Naive thymus-derived CD8-positive, alpha-beta T cell (primary cell): Measurements from ENCODE around the gene HPS4. TPM values are rescaled to one million over a fixed set of nuclear protein-coding genes. Genes with fewer than 3 reads are reported as not detected.
A peak's percentile ranks its signal among the peaks of the same experiment; 100 is the strongest.

Experiments
- ATAC-seq, 2 donors: fragments of 150-1000 bp; cut with Tn5 transposase in 1 of 2; sonication (Bioruptor Pico), chemical (Tn5 transposase) in 1 of 2; 1 replicate in 1 of 2; 2 replicates in 1 of 2; pipeline ENCODE4 v1.10.0; 2021; ENCODE audit warnings: mild to moderate bottlenecking in 2 of 2, moderate library complexity in 2 of 2
- POLR2A ChIA-PET: fragments of 350-600 bp; sonication (Branson Sonifier 250); formaldehyde crosslinking; loops from one replicate; lab custom pipeline; 2021; ENCODE audit warnings: antibody characterized with exemption; lab: Charles Lee
- DNase-seq, 10 donors: peaks; one replicate each; pipeline versions ENCODE4 v3.0.0 to v3.0.0-alpha.2; 2020 to 2022
- H3K27ac Mint-ChIP-seq, 10 donors: one replicate each; pipeline ENCODE4 v1.8.0; 2020 to 2022; ENCODE audit warnings: mild to moderate bottlenecking in 10 of 10, mixed read lengths in 10 of 10, moderate library complexity in 4 of 10, inconsistent platforms in 1 of 10
- H3K27me3 Mint-ChIP-seq, 5 donors: one replicate each; pipeline ENCODE4 v1.8.0; 2021 to 2022; ENCODE audit warnings: mixed read lengths in 5 of 5
- H3K36me3 Mint-ChIP-seq, 3 donors: one replicate each; pipeline ENCODE4 v1.8.0; 2020 to 2022; ENCODE audit warnings: mixed read lengths in 3 of 3, mild to moderate bottlenecking in 2 of 3, inconsistent platforms in 1 of 3
- H3K4me1 Mint-ChIP-seq, 4 donors: one replicate each; pipeline ENCODE4 v1.8.0; 2021 to 2022; ENCODE audit warnings: mixed read lengths in 4 of 4
- H3K4me3 Mint-ChIP-seq, 10 donors: one replicate each; pipeline ENCODE4 v1.8.0; 2020 to 2022; ENCODE audit warnings: mild to moderate bottlenecking in 10 of 10, mixed read lengths in 10 of 10, moderate library complexity in 6 of 10, inconsistent platforms in 1 of 10
- H3K9me3 Mint-ChIP-seq, 9 donors: one replicate each; pipeline ENCODE4 v1.8.0; 2020 to 2022; ENCODE audit warnings: mixed read lengths in 9 of 9, mild to moderate bottlenecking in 3 of 9, inconsistent platforms in 1 of 9, moderate library complexity in 1 of 9
- polyA plus RNA-seq, 3 donors: library from polyadenylated mRNA; unstranded; fragments of 300-500 nt; fragmentation: Illumina TruSeq; gene quantifications; one replicate each; pipeline ENCODE4 v1.2.3, GENCODE V29; 2021
- total RNA-seq, 8 experiments: library from RNA in 2 of 8; stranded (reverse) in 2 of 8; gene quantifications; one replicate each; pipeline ENCODE4 v1.2.3 and lab custom pipeline; 2021 to 2026

Gene HPS4
- total and polyA plus RNA-seq, 5 experiments from 2014 or later: 10.5 to 64.3 (median 18.4) TPM

DNA sequence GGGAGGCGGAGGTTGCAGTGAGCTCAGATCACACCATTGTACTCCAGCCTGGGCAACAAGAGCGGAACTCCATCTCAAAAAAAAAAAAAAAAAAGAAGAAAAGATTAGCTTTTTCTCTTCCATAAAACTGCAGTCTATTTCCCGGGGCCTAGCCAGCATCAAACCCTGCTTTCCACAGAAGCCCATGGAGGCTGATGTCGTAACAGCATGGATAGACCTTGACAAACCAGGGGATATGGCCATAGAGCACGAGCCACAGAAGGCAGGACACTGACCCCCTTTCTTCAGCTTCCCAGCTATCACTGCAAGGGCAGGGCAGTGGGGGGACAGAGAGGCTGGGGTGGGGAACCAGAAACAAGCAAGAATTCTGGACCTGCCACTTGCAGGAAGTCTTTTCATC lies 21.5 kb downstream of the HPS4 start:
- ATAC-seq (no peak), DNase-seq (no peak)
- peaks cover 0 to 18% (median under 1%) of the 10 kb centered on the region in 4 donors for H3K4me1 Mint-ChIP-seq
- POLR2A ChIA-PET: no interaction called here
- H3K36me3 Mint-ChIP-seq: peaks cover 0 to 78% (median 19%) of the 10 kb centered on the region in 3 donors
- no peak overlapping the region for H3K4me3 Mint-ChIP-seq
- H3K27ac Mint-ChIP-seq: no peak overlapping the region
- no peaks in the 10 kb centered on the region for H3K27me3 Mint-ChIP-seq
- H3K9me3 Mint-ChIP-seq: no peaks in the 10 kb centered on the region

DNA sequence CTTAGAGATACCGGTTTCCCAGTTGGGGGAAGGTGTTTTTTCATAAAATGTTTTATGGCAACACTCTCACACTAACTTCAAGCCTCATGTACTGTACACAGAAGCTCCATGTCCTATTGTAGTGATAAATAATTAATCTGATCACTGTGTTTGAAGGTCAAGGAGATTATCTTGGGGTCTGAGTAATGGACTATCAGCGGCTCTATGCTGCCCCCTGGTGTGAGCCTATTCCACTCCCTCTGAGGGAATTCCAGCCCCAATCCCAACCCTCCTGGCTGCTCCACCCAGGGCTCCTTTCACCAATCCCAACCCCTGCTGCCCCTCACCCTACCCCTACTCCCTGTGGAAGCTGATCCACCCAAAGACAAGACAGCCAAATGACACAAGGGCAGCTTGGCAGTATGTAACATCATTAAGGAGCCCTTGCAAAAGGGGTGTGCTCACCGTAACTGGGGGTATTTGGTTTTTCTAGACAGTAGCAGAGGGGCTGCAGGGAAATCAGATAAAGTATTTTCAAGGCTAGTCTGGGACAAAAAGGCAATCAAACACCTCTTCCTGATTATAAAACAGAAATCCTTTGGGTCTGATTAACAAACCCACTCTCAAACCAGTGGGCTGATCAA lies 22.3 kb downstream of the HPS4 start:
- Mint-ChIP-seq H3K27me3 (no peaks in the 10 kb centered on the region), H3K4me3 (no peak overlapping the region), H3K4me1 (peaks cover 0 to 18% (median under 1%) of the 10 kb centered on the region in 4 donors), H3K27ac (peak overlapping the region in 2 of 10 donors; percentile 29 to 34), H3K9me3 (no peaks in the 10 kb centered on the region), H3K36me3 (peaks cover 0 to 72% (median 19%) of the 10 kb centered on the region in 3 donors)
- peak in 6 of 10 donors; percentile 4 to 29 (median 26) for DNase-seq
- POLR2A ChIA-PET: interaction anchor here (1.1 kb wide), 1 partner anchor 13 kb away, joined by 3 read pairs; no protein-coding TSS in a partner anchor
- no peak for ATAC-seq

DNA sequence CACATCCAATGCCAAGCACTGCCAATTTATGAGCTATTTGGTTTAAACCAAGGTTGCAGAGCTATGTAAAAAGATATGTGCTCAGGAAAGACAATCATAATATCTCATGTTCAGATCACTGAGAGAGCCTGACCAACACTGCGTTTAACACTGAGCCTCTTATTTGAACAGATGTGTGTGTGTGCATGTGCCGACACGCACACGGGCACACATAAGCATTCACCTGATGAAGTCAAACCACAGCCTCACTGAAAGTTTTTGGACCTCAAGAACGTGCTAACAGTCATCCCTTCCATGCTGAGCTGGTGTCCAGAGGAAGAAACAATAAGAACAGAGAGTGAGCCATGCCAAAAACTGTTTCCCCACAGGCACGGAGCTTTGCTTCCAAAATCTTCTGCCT lies 23.4 kb downstream of the HPS4 start:
- Mint-ChIP-seq H3K27ac (peak overlapping the region in 1 of 10 donors; percentile 33), H3K36me3 (peaks cover 0 to 70% (median 17%) of the 10 kb centered on the region in 3 donors), H3K4me1 (peaks cover 0 to 18% (median under 1%) of the 10 kb centered on the region in 4 donors), H3K27me3 (no peaks in the 10 kb centered on the region), H3K4me3 (no peak overlapping the region), H3K9me3 (no peaks in the 10 kb centered on the region)
- ATAC-seq (no peak), DNase-seq (no peak)
- POLR2A ChIA-PET: interaction anchor here (1.1 kb wide), 1 partner anchor 12 kb away, joined by 3 read pairs; no protein-coding TSS in a partner anchor

DNA sequence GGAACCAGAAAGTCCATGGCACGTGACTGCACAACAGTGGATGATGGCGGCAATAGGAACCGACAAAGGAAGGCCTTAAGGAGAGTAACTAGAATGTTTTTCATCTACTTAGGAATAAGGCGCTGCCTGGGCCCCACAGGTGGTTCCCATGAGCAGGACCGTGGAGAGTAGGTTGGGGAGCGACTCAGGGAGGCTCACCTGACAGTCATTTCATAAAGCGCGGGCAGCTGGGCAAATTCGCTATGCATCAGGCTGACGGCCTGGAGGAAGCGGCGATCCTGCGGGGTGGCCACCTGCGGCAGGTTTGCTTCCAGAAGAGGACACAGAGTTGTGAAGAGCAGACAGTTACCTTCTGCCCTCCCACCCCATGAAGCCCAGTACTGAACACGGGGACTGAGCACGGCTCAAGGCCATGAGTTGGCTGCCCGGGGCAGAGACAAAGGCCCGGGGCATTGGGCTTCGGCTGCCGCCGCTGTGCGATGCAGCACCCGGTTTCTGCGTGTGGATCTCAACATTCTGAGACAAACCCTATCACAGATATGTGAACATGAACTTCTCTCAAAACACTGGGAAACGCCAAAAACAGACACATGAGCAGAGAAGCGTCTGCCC lies 25.8 kb downstream of the HPS4 start:
- H3K27me3 Mint-ChIP-seq: no peaks in the 10 kb centered on the region
- POLR2A ChIA-PET: no interaction called here
- no peaks in the 10 kb centered on the region for H3K9me3 Mint-ChIP-seq
- peaks cover 0 to 68% (median 16%) of the 10 kb centered on the region in 3 donors for H3K36me3 Mint-ChIP-seq
- no peak overlapping the region for H3K4me3 Mint-ChIP-seq
- peaks cover 0 to 15% (median under 1%) of the 10 kb centered on the region in 4 donors for H3K4me1 Mint-ChIP-seq
- H3K27ac Mint-ChIP-seq: peak overlapping the region in 3 of 10 donors; percentile 7 to 29 (median 28)
- ATAC-seq (no peak), DNase-seq (no peak)

DNA sequence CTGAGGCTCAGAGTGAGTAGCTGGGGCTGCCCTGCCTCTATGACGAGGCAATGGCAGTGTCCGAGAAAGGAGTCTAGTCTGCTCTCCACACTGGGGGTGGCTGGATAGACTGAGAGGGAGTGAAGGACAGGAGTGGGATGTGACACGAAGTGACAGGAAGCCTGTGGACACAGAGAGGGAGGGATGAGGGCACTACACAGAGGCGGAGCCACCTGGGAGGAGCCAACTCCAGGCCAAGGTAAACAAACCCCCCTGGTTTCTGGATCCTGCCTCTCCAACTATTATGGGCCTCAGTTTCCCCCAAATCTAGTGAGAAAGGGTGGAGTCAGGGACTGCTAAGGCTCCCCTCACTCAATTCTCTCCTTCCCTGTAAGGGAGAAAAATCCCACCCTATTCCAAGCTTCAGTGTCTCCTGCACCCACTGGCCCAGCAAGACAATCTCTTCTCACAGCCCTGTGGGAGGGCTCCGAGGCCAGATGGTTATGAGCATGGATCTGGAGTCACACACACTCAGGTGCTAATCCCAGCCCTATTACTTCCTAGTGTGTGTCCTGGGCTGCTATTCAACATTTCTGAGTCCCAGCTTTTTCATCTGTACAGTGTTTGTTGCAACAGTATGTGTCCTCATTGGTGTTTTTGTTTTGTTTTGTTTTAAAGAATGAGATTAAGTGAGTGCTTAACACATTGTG lies 29.6 kb downstream of the HPS4 start:
- no peak overlapping the region for H3K4me3 Mint-ChIP-seq
- H3K9me3 Mint-ChIP-seq: no peaks in the 10 kb centered on the region
- H3K27ac Mint-ChIP-seq: peak overlapping the region in 2 of 10 donors; percentile 7 to 24
- POLR2A ChIA-PET: interaction anchor here (0.5 kb wide), 1 partner anchor 47 kb away, joined by 4 read pairs; no protein-coding TSS in a partner anchor
- peaks cover 0 to 67% (median 25%) of the 10 kb centered on the region in 3 donors for H3K36me3 Mint-ChIP-seq
- no peaks in the 10 kb centered on the region for H3K4me1 Mint-ChIP-seq
- ATAC-seq (no peak), DNase-seq (no peak)
- H3K27me3 Mint-ChIP-seq: no peaks in the 10 kb centered on the region

GRCh38 chr22:26453216-26453615 lies 30.4 kb downstream of the HPS4 start:
- no peak for ATAC-seq
- no peaks in the 10 kb centered on the region for H3K9me3 Mint-ChIP-seq

GRCh38 chr22:26452236-26453016 lies 31.2 kb downstream of the HPS4 start:
- no peaks in the 10 kb centered on the region for H3K27me3 Mint-ChIP-seq
- POLR2A ChIA-PET: no interaction called here
- peaks cover 0 to 52% (median 19%) of the 10 kb centered on the region in 3 donors for H3K36me3 Mint-ChIP-seq
- ATAC-seq (no peak), DNase-seq (no peak)
- no peaks in the 10 kb centered on the region for H3K9me3 Mint-ChIP-seq
- no peaks in the 10 kb centered on the region for H3K4me1 Mint-ChIP-seq
- no peak overlapping the region for H3K4me3 Mint-ChIP-seq
- H3K27ac Mint-ChIP-seq: no peak overlapping the region

More at GRCh38 chr22:26453216-26453615, 30.4 kb downstream of the HPS4 start:
- Mint-ChIP-seq H3K36me3 (peaks cover 0 to 60% (median 22%) of the 10 kb centered on the region in 3 donors), H3K27ac (no peak overlapping the region), H3K4me1 (no peaks in the 10 kb centered on the region), H3K4me3 (no peak overlapping the region), H3K27me3 (no peaks in the 10 kb centered on the region)
- no peak for DNase-seq
- POLR2A ChIA-PET: interaction anchor here (0.5 kb wide), 1 partner anchor 48 kb away, joined by 4 read pairs; no protein-coding TSS in a partner anchor

DNA sequence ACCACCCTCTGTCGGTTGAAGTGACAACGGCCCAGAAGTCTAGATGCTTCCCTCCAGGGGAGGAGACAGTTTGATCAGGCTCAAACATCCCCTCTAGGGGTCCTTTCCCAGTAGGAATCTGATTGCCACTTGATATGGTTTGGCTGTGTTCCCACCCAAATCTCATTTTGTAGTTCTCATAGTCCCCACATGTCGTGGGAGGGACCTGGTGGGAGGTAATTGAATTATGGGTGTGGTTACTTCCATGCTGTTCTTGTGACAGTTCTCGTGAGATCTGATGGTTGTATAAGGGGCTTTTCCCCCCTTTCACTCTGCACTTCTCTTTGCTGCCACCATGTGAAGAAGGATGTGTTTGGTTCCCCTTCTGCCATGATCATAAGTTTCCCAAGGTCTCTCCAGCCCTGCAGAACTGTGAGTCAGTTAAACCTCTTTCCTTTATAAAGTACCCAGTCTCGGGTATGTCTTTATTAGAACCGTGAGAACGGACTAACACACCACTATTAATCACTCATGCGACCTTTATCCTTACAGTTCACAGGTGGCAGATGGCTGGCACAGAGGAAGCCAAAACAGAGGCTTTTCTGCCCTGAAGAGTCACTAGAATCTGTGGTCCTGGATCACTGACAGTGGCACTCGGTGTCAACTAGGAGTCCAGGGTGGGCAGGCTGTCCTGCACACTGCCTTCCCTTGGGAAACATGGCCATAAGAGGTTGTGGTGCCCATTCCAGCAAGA lies 33.0 kb downstream of the HPS4 start:
- POLR2A ChIA-PET: no interaction called here
- H3K27ac Mint-ChIP-seq: peak overlapping the region in 1 of 10 donors; percentile 43
- DNase-seq (no peak), ATAC-seq (no peak)
- H3K27me3 Mint-ChIP-seq: no peaks in the 10 kb centered on the region
- no peaks in the 10 kb centered on the region for H3K9me3 Mint-ChIP-seq
- peaks cover 0 to 41% (median 13%) of the 10 kb centered on the region in 3 donors for H3K36me3 Mint-ChIP-seq
- H3K4me1 Mint-ChIP-seq: peaks cover 0 to 1% (median 0%) of the 10 kb centered on the region in 4 donors
- H3K4me3 Mint-ChIP-seq: no peak overlapping the region

DNA sequence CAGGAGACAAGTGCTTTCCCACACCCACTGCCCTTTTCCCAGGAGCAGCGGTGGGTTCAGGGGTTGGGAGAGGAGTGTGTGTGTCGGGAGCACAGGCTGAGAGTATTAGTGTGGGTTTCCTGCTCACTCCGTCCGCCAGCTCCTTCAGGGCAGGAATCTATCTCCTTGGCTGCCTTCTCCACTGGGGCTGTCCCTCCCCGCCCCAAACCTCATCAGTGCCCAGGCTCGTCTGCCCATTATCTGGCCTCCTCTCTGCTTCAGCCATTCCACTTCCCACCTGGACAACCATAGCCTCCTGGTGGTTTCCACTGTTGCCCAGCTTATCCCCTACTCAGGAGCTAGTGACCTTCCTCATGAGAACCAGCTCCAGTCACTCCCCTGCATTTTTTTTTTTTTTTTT lies 34.6 kb downstream of the HPS4 start:
- ATAC-seq: no peak
- peak overlapping the region in 2 of 10 donors; percentile 16 to 69 for H3K27ac Mint-ChIP-seq
- H3K27me3 Mint-ChIP-seq: no peaks in the 10 kb centered on the region
- H3K9me3 Mint-ChIP-seq: no peaks in the 10 kb centered on the region
- no peak for DNase-seq
- H3K36me3 Mint-ChIP-seq: peaks cover 0 to 35% (median 9%) of the 10 kb centered on the region in 3 donors
- H3K4me1 Mint-ChIP-seq: peaks cover 0 to 1% (median 0%) of the 10 kb centered on the region in 4 donors
- no peak overlapping the region for H3K4me3 Mint-ChIP-seq
- POLR2A ChIA-PET: interaction anchor here (1.0 kb wide), 1 partner anchor 12 kb away, joined by 3 read pairs; no protein-coding TSS in a partner anchor

GRCh38 chr22:26448334-26448733 lies 35.2 kb downstream of the HPS4 start:
- no peaks in the 10 kb centered on the region for H3K9me3 Mint-ChIP-seq
- H3K27me3 Mint-ChIP-seq: no peaks in the 10 kb centered on the region
- no peak for DNase-seq
- peaks cover 0 to 1% (median 0%) of the 10 kb centered on the region in 4 donors for H3K4me1 Mint-ChIP-seq
- no peak for ATAC-seq
- H3K36me3 Mint-ChIP-seq: peaks cover 0 to 35% (median 9%) of the 10 kb centered on the region in 3 donors
- POLR2A ChIA-PET: interaction anchor here (1.0 kb wide), 1 partner anchor 13 kb away, joined by 3 read pairs; no protein-coding TSS in a partner anchor
- peak overlapping the region in 2 of 10 donors; percentile 16 to 49 for H3K27ac Mint-ChIP-seq
- H3K4me3 Mint-ChIP-seq: no peak overlapping the region

- H3K9me3 Mint-ChIP-seq: no peaks in the 10 kb centered on the region
- H3K27ac Mint-ChIP-seq: peak overlapping the region in 4 of 10 donors; percentile 16 to 78 (median 35)
- DNase-seq (no peak), ATAC-seq (no peak)
- peaks cover 0 to 33% (median 9%) of the 10 kb centered on the region in 3 donors for H3K36me3 Mint-ChIP-seq
- POLR2A ChIA-PET: interaction anchor here (1.0 kb wide), 1 partner anchor 13 kb away, joined by 3 read pairs; no protein-coding TSS in a partner anchor
- H3K4me3 Mint-ChIP-seq: no peak overlapping the region
- no peaks in the 10 kb centered on the region for H3K27me3 Mint-ChIP-seq
- peaks cover 0 to 1% (median 0%) of the 10 kb centered on the region in 4 donors for H3K4me1 Mint-ChIP-seq
Observed at GRCh38 chr22:26447584-26448329, 35.8 kb downstream of the HPS4 start.
